ENCODE measurements around the gene PDCD10. TPM values are rescaled to one million over a fixed set of nuclear protein-coding genes. Genes with fewer than 3 reads are reported as not detected.
A peak's percentile ranks its signal among the peaks of the same experiment; 100 is the strongest.

The PDCD10 gene
- total RNA-seq, 4 donors from 2014 or later = 39.6 to 63.5 (median 48.9) TPM

GRCh38 chr3:167739190-167739810, 4.6 kb upstream of the PDCD10 start:
- intact Hi-C loops (cut with DNase I; ENCODE audit: low total_unique reads) = no loop called here
- TF ChIP-seq CTCF (IDR thresholded peaks at IDR 0.05) = no peak
- TF ChIP-seq POLR2A (IDR thresholded peaks at IDR 0.05) = no peak
- no peak for DNase-seq (ENCODE audit: low spot score in 2 of 2)
- no peak overlapping the region for H3K4me3 ChIP-seq (ENCODE audit: low read depth, poor library complexity, severe bottlenecking)
- 95 to 96% methylated on average over 4 of the region's 4 CpGs for WGBS, 2 donors

- 82 to 85% methylated on average over 2 of the region's 2 CpGs for WGBS, 2 donors
- TF ChIP-seq CTCF (IDR thresholded peaks at IDR 0.05) = no peak
- TF ChIP-seq POLR2A (IDR thresholded peaks at IDR 0.05) = no peak
Measured at GRCh38 chr3:167738037-167738436, 3.3 kb upstream of the PDCD10 start.

GRCh38 chr3:167736997-167737396, 2.3 kb upstream of the PDCD10 start:
- no peak overlapping the region for H3K4me3 ChIP-seq (ENCODE audit: low read depth, poor library complexity, severe bottlenecking)
- no peak for DNase-seq (ENCODE audit: low spot score in 2 of 2)
- 88 to 89% methylated on average over 2 of the region's 2 CpGs for WGBS, 2 donors
- no peak for TF ChIP-seq POLR2A (IDR thresholded peaks at IDR 0.05)
- no peak for TF ChIP-seq CTCF (IDR thresholded peaks at IDR 0.05)
- intact Hi-C loops (cut with DNase I; ENCODE audit: low total_unique reads) = no loop called here

More at GRCh38 chr3:167738037-167738436, 3.3 kb upstream of the PDCD10 start:
- intact Hi-C loops (cut with DNase I; ENCODE audit: low total_unique reads) = no loop called here
- DNase-seq (ENCODE audit: low spot score in 2 of 2) = no peak
- H3K4me3 ChIP-seq (ENCODE audit: low read depth, poor library complexity, severe bottlenecking) = no peak overlapping the region

GRCh38 chr3:167736264-167736787, 1.6 kb upstream of the PDCD10 start:
- no peak for DNase-seq (ENCODE audit: low spot score in 2 of 2)
- intact Hi-C loops (cut with DNase I; ENCODE audit: low total_unique reads) = no loop called here
- WGBS, 2 donors = 16 to 17% methylated on average over 7 of the region's 7 CpGs
- TF ChIP-seq CTCF (IDR thresholded peaks at IDR 0.05) (no peak), POLR2A (IDR thresholded peaks at IDR 0.05) (no peak)
- no peak overlapping the region for H3K4me3 ChIP-seq (ENCODE audit: low read depth, poor library complexity, severe bottlenecking)

GRCh38 chr3:167735233-167736138, 794 bp upstream of the PDCD10 start, which contains the start of gene SERPINI1:
Gene SERPINI1, plus strand, starts transcription at chr3:167735721. Its CDS starts 53,408 bp downstream, at chr3:167789129.
- WGBS, 2 donors = 0 to 1% methylated on average over 36 to 37 of the region's 37 CpGs
- TF ChIP-seq CTCF (IDR thresholded peaks at IDR 0.05) (peak in 1 of 3 donors; percentile 18), POLR2A (IDR thresholded peaks at IDR 0.05) (no peak)

More at GRCh38 chr3:167735233-167736138, 794 bp upstream of the PDCD10 start, which contains the start of gene SERPINI1:
- H3K4me3 ChIP-seq (ENCODE audit: low read depth, poor library complexity, severe bottlenecking) = peak within 1 kb of the TSS; percentile 93
- intact Hi-C loops (cut with DNase I; ENCODE audit: low total_unique reads) = no loop called here
- DNase-seq (ENCODE audit: low spot score in 2 of 2) = peak; percentile 89 to 96

Measured in lower leg skin (tissue), 4 donors.